22Rv1 (cell line): ENCODE data around the gene ANKRD42.

Source experiments
- H3K27ac ChIP-seq: fragments of 450-650 bp; 2 replicates; pipeline ENCODE4 v1.5.1; 2017
- CTCF ChIP-seq: fragments of 450-650 bp; IDR thresholded peaks from 2 replicates; pipeline ENCODE4 v1.5.1; 2017; ENCODE audit warnings: mild to moderate bottlenecking
- ZFX ChIP-seq: fragments of 450-650 bp; IDR thresholded peaks from 2 replicates; pipeline ENCODE4 v1.6.1; 2017; ENCODE audit warnings: antibody characterized with exemption, borderline replicate concordance

ANKRD42 gene

DNA sequence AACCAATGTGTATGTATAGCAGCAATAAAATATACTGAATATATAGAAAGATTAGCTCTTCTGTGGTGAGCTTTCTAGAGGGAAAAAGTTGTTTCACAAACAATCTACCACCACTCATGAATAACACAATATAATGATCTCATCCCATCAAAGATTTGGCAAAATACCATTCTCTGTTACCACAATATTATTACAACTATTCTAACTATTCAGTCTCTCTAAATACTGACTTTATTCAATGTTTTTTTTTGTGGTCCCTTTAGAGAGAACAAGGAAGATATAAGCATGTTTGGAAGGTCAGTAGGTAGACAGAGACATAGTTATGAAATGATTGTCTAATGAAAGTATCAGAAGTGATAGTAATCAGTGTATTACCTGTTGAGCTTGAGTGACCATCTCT is 84.8 kb downstream of the ANKRD42 start:
- TF ChIP-seq ZFX (no peak), CTCF (no peak)
- H3K27ac ChIP-seq, result no peak overlapping the region

DNA sequence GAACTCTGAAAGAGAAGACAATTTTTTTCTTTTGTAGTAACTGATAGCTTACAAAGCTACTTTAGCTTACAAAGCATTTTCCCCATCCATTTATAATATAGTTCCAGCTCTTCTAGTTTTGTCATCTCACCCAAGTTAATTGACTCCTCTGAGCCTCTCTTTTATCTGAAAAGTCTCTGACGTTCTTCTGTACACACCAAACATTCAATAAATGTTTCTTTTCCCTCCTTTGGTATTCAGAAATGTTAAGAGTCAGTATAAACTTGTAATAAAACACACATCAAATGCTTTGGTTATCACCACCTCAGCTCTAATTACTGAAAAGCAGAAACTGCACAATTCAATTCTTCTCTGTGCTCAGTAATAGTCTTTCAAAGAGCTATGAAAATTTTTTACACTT is 86.7 kb downstream of the ANKRD42 start:
- TF ChIP-seq ZFX (no peak), CTCF (no peak)
- H3K27ac ChIP-seq, result no peak overlapping the region

DNA sequence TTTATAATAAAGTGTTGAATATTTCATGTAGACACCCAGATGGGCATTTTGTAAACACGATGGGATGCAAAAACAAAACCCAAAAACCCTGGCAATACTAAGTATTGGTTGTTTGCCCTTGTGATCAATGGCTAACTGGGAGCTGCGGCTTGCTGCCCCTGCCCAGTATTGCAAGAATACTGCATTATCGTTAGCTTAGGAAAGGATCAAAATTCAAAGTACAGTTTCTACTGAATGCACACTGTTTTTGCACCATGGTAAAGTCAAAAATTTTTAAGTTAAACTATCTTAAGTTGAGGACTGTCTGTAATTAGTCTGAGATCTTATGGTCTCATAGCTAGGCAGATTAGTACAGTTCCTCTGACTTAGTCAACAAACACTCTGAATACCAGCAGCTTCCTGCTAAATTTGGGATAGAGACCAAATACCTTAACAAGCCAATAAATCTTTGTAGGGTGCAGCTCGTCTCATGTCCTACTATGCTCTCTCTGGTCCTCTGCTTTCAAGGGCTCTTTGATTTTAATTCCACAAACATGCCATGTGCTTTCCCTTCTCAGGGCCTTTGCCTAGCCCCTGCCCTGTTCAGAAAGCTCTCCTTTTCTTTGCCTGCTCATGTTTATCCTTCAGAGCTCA is 88.7 kb downstream of the ANKRD42 start:
- H3K27ac ChIP-seq, result no peak overlapping the region
- TF ChIP-seq ZFX (no peak), CTCF (no peak)

DNA sequence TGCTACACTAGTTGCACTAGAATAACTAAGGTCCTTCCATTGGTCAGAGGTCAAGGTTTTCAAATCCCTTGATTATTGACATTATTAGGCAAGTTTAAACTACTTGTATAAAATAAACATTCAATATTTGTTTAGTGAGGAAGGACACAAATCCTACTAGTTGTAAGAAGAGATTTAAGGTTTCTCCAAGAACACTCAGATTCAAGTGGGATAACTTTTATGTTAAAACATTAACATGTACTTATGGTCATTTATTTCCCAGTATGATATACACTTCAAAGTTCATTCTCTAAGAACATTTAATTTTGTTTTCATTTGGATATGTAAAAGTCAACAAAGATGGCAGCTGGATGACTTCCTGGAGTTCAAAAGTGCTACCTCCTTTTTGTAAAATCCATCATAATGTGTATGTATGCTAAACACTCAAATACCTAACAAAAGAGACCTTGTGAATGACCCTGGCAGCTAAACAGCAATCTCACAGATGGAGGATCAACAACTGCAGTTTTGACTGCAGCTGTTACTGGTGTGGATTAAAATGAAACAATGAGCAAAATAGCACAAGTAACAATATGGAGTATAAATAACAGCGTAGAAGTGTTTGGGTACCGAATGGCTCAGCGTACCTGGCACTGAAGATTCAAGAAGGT is 91.1 kb downstream of the ANKRD42 start:
- peak overlapping the region; percentile 88 for H3K27ac ChIP-seq
- TF ChIP-seq ZFX (no peak), CTCF (no peak)

GRCh38 chr11:83285151-83285770 is 91.7 kb downstream of the ANKRD42 start:
- TF ChIP-seq ZFX (no peak), CTCF (no peak)

DNA sequence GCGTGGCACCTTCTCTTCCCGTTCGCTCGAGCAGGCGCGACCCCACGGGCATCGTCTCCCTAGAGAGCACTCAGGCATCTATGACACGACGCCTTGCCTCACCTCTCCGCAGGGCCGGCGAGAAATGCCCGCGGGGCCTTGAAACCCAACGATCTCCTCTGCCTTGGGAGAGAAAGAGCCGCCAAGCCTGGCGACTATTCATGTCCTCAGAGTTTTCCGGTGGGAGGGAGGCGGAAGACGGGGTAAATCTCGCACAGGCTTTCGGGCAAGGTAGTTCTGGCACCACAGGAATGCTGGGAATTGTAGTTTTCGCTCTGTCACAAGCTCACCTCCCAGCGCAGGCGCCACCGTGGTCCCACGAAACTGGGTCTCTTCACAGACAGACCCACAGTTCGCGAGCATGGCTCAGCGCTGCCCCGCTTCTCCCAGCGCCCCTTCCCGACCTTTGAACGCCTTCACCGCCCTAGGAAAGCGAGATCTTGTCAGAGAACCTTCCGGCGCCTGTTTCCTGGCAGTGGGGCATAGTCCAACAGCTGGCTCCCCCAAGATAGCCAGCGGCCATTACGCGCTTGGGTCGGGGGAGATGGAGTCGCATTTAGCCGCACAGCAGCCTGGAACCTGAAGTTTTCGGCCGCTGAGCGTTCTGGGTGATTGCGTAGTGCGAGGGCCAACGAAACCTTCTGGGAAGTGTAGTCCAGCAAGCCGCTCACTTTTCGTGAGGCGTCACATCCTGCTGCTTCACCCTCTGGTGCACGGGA is 92.4 kb downstream of the ANKRD42 start, which contains the start of gene CCDC90B:
Gene CCDC90B (minus strand): TSS at position 597 of the 758 bp plus-strand sequence. CDS start 395 bp downstream, at position 202.
- peak within 1 kb of the TSS; percentile 88 for H3K27ac ChIP-seq
- TF ChIP-seq CTCF, result peak; percentile 72
- TF ChIP-seq ZFX, result no peak

More at GRCh38 chr11:83285151-83285770, 91.7 kb downstream of the ANKRD42 start:
- peak overlapping the region; percentile 88 for H3K27ac ChIP-seq
